ENCODE data around the gene DAB2.

- TF ChIP-seq POLR2A (IDR thresholded peaks at IDR 0.05; ENCODE audit: borderline replicate concordance, extremely low read depth, insufficient read depth, insufficient read length) = no peak
- TF ChIP-seq, protein P1, sequence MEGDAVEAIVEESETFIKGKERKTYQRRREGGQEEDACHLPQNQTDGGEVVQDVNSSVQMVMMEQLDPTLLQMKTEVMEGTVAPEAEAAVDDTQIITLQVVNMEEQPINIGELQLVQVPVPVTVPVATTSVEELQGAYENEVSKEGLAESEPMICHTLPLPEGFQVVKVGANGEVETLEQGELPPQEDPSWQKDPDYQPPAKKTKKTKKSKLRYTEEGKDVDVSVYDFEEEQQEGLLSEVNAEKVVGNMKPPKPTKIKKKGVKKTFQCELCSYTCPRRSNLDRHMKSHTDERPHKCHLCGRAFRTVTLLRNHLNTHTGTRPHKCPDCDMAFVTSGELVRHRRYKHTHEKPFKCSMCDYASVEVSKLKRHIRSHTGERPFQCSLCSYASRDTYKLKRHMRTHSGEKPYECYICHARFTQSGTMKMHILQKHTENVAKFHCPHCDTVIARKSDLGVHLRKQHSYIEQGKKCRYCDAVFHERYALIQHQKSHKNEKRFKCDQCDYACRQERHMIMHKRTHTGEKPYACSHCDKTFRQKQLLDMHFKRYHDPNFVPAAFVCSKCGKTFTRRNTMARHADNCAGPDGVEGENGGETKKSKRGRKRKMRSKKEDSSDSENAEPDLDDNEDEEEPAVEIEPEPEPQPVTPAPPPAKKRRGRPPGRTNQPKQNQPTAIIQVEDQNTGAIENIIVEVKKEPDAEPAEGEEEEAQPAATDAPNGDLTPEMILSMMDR (IDR thresholded peaks at IDR 0.05 in 2 of 3, conservative IDR thresholded peaks at IDR 0.05 in 1 of 3; ENCODE audit: borderline replicate concordance in 1 of 3, insufficient read depth in 1 of 3, low read depth in 2 of 3, low read length in 2 of 3) = no peak
Measured at GRCh38 chr5:39447968-39448367, 23.2 kb upstream of the DAB2 start.

Measured in HCT116 (cell line).